HG03135 (cell line): Measurements from ENCODE around the gene C19orf33.
"Not testable (repeated sequence)": the region's sequence is repeated elsewhere in the genome, so short reads cannot be mapped to it uniquely, and the experiment has no call there.

Experiments used
- ATAC-seq: cut with Tn5 transposase; IDR thresholded peaks from one replicate; pipeline ENCODE4 v1.9.1; 2021; ENCODE audit warnings: mild to moderate bottlenecking, moderate library complexity; ENCODE audit not compliant: unreplicated experiment

C19orf33 gene

GRCh38 chr19:38335949-38336637, 32.0 kb downstream of the C19orf33 start:
- ATAC-seq: peak; percentile 66

GRCh38 chr19:38336638-38337359, 32.7 kb downstream of the C19orf33 start:
- ATAC-seq: peak; percentile 54

- ATAC-seq: no peak
Observed at GRCh38 chr19:38337360-38337653, 33.3 kb downstream of the C19orf33 start.

GRCh38 chr19:38339011-38339410, 35.0 kb downstream of the C19orf33 start:
- not testable (repeated sequence) for ATAC-seq

- no peak for ATAC-seq
Observed at GRCh38 chr19:38340927-38341326, 36.9 kb downstream of the C19orf33 start.

GRCh38 chr19:38346837-38347236, 42.8 kb downstream of the C19orf33 start:
- ATAC-seq: no peak

GRCh38 chr19:38350883-38351282, 46.8 kb downstream of the C19orf33 start:
- no peak for ATAC-seq

- ATAC-seq: no peak
Observed at GRCh38 chr19:38351865-38352395, 47.9 kb downstream of the C19orf33 start.

GRCh38 chr19:38352611-38353010, 48.6 kb downstream of the C19orf33 start:
- no peak for ATAC-seq
